GM18873 (cell line): ENCODE measurements around the gene NT5C2.
"Not testable (repeated sequence)": the region's sequence is repeated elsewhere in the genome, so short reads cannot be mapped to it uniquely, and the experiment has no call there.

Source experiments
- ATAC-seq: cut with Tn5 transposase; IDR thresholded peaks from one replicate; pipeline ENCODE4 v1.9.1; 2021; ENCODE audit warnings: mild to moderate bottlenecking, moderate library complexity, moderate number of reproducible peaks; ENCODE audit not compliant: unreplicated experiment, low FRiP score

Gene NT5C2

DNA sequence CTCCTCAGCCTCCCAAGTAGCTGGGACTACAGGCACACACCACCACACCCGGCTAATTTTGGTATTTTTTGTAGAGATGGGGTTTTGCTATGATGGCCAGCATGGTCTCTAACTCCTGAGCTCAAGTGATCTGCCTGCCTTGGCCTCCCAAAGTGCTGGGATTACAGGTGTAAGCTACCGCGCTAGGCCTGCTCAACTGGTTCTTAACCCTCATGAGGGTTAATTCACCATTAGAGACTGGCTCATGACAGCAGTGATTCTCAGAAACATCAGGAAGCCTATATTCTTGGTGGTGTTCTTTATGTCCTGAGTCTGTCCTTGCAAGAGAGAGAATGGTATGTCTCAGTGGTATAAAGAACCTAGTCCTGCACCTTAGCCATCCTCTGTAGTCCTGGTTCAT is 10.4 kb upstream of the NT5C2 start:
- no peak for ATAC-seq

DNA sequence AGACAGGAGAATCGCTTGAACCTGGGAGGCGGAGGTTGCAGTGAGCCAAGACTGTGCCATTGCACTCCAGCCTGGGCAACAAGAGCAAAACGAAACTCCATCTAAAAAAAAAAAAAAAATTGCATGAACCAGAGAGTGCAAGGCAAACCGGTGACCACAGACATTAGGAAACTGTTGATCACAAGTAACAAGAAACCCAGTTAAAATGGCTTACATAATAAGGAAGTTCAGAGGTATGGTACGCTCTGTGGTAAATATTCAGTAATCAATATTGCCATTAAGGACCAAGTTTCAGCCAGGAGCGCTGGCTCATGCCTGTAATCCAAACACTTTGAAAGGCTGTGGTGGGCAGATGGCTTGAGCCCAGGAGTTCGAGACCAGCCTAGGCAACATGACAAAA is 9.2 kb upstream of the NT5C2 start:
- ATAC-seq, result no peak

DNA sequence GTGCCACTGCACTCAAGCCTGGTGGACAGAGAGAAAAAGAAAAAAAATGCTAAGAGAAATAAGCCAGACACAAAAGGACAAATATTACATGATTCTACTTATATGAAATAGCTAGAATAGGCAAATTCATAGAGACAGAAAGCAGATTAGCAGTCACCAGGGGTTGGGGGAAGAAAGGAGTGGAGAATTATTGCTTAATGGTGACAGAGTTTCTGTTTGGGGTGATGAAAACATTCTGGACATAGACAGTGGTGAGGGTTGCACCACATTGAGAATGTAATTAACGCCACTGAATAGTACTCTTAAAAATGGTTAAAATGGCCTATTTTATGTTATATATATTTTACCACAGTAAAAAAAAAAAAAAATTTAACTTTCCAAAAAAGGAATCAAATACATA is 6.4 kb upstream of the NT5C2 start:
- no peak for ATAC-seq

DNA sequence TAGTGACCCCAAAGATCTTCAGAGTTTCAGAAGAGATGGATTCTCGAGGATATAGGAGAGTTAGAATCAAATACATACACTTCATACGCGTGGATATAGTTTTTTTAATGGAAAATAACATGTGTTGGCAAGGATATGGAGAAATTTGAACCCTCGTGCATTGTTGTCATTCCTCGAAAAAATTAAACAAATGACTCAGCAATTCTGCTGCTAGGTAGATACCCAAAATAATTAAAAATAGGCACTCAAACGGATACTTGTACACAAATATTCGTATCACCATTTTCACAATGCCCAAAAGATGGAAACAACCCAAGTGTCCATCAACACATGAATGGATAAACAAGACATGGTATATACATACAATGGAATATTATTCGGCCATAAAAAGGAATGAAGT is 5.6 kb upstream of the NT5C2 start:
- no peak for ATAC-seq

DNA sequence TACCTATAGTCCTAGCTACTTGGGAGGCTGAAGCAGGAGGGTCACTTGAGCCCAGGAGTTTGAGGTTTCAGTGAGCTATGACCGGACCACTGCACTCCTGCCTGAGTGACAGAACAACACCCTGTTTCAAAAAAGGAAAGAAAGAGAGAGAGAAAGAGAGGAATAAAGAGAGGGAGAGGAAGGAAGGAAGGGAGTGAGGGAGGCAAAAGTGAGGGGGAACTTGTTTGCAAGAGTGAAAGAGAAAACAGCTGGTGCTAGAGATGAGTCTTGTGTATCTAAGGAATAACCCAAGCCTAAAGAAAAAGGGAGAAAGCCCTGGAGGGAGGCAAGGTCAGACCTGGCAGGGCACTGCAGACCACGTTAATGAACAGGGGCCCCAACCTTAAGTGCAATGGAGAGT is 4.8 kb upstream of the NT5C2 start:
- no peak for ATAC-seq

DNA sequence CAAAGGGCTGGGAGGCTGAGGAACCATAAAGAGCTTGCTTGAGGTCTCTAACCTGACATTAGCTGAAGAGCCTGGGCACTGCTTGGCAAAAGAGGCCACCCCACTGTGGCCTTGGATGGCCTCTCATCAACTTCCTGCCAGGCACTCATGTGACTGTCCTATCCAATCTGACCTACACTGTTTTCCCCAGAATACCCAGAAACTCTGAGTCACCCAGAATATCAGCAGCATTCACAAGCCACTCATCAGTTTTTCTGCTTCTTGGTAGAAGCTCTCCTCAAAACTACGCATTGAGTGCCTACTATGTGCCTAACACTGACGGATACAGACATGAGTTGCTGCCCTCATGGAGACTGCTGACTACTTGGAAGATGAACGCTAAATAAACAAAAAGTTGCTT is 4.1 kb upstream of the NT5C2 start:
- no peak for ATAC-seq

DNA sequence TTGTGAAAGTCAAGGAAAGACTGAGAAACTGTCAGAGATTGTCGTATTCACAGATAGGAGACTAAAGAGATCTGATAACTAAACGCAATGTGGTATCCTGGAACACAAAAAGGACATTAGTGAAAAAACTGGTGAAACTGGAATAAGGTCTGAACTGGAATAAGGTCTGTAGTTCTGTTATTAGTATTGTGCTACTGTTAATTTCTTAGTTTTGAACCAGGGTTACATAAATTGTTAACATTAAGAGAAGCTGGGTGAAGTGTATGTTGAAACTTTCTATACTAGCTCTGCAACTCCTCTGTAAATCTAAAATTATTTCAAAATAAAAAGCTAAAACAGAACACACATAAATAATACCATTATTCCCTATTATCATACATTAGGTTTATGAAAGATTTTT is 3.4 kb upstream of the NT5C2 start:
- ATAC-seq, result no peak

DNA sequence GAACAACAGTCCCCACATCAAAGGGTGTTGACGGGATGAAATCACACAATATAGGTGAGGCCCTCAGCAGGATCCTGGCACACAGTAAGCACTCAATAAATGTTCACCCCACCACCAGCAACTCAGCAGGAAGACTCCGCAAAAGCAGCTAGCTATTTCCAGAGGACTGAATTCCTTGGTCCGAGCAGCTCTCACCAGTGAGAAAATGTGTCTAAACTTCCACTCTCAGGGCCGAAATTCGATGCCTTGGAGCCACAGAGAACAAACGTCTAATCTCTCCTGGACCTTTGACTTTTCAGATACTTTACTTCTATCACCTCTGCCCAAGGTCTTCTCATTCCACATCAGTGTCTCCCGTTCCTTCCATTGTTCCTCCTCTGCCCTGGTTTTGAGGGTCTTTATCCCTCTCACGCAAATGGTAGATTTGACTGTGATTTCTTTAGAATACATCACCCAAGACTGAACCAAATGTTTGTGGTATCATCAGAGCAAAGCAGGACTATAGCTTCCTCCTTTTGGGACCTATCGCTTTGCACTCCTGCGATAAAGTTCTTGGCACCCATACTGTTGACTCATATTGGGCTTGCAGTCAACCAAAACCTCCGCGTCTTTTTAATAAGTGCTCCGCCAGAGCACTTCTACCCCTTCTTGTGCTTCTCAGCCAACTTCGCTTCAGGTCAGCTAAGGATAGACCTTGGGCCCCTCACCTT is 903 bp upstream of the NT5C2 start:
- ATAC-seq, result no peak

DNA sequence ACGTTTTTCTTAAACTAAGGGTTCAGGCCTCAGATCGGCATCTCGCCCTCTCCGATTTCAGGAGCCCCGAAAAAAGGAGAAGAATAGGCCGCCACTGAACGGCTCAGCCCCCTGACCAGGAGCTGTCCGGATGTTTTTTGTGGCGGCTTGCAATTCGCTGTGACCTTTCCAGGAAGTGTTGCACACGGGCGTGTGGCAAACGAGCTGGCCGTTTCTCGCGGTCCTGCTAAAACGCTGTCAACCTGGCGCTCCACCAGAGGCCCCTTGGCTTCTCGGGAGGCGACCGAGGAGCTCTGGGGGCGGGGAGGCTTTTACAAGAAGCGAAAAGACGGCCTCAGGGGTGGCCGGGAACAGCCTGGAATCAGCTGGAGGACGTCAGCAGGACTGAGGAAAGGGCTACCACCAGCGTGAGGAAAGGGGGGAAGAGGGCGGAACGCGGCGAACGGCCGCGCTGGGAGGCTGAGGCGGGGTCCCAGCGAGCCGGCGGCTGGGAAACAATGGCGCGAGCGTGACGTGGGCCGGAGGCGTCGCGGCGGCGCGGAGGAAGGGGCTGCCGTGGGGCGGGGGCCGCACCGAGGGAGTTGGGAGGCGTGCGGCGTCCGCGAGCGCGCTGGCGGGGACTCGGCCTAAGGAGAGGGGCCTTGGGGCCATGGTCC is 493 bp downstream of the NT5C2 start:
- peak; percentile 51 for ATAC-seq

DNA sequence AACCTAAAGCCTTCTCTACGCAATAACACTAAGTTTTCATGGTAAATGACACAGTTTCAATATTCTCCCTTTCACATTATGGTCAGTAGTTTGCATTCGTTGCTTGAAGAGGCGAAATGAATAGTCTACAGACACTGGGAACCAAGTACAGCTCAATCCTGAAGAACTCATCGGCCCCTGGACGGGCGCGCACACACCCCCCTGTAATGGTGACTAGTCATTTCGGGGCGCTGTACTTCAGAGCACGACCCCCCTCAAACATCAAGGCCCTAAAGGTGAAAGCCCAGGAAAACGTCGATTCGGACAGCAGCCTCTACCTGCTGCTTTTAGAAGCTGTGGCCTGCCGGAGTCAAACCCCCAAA is 1.0 kb downstream of the NT5C2 start:
- peak; percentile 11 for ATAC-seq

DNA sequence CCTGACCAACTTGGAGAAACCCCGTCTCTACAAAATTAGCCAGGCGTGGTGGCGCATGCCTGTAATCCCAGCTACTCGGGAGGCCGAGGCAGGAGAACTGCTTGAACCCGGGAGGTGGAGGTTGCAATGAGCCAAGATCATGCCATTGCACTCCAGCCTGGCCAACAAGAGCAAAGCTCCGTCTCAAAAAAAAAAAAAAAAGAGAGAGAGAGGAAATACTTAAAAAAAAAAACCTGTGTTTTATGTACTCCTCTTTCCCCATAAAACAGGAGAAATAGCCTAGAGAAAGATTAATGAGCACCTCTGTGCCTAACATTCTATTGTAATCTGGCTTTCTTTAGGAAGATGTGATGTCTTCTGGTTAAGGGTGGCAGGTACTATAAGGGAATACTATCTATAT is 1.9 kb downstream of the NT5C2 start:
- ATAC-seq, result not testable (repeated sequence)

DNA sequence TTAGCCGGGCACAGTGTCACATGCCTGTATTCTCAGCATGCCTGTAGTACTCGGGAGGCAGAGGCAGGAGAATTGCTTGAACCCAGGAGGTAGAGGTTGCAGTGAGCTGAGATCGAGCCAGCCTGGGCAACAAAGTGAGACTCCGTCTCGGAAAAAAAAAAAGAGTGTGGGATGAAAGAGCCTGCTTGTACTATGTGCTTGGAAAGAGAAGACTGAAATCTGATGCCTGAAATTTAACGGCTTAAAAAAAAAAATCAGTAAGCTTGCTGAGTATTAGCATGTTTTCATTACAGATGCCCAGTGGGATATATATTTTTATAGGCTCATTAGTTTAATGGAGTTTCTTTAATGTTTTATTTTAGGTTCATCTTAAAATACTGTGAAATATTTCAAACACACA is 4.2 kb downstream of the NT5C2 start:
- no peak for ATAC-seq

DNA sequence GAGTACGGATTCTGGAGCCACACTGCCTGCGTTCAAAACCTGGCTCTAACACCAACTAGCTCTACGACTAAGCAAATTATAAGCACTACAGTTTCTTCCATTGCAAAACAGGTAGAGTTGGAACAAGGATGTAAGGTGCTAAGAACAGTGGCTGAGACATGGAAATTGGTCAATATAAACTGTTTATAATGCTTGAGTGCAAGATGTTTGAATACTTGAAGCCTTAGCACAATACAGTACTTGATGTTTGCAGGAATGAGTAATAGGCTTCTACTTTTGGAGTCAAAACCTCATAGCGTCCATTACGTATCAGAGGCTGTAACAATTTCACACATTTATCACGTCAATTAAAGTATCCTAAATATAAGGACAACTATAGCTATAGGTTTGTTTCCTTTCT is 6.9 kb downstream of the NT5C2 start:
- ATAC-seq, result no peak

DNA sequence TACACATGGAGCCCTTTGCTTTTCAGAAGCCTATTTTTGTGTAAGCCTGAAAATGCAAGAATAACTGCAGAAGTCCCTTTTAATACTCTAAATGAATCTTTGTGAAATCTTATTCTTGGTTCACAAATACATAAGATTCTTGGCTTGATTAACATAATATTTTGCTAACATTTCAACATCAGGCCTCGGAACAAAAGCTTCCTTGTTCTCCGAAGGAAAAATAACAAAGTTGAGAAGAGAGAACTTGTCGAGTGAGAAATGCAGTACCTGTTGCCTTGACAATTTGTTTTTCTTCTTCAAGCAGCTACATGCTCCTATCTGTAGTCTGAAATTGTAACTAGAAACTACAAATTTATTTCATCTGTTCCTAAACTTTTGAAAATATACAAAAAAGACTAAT is 8.5 kb downstream of the NT5C2 start:
- no peak for ATAC-seq

DNA sequence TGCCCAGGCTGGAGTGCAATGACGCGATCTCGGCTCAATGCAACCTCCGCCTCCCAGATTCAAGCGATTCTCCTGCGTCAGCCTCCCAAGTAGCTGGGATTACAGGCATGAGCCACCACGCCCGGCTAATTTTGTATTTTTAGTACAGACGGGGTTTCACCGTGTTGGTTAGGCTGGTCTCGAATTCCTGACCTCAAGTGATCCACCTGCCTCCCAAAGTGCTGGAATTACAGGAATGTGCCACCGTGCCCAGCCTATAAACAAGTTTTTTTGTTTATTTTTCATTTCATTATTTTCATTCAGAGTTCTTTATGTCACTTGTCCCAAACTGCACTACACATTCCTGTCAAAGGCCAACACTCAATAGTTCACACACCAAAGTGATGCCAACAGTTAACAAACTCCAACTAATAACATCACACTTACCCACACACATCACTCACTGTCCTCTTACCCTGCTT is 9.1 kb downstream of the NT5C2 start:
- ATAC-seq, result not testable (repeated sequence)

DNA sequence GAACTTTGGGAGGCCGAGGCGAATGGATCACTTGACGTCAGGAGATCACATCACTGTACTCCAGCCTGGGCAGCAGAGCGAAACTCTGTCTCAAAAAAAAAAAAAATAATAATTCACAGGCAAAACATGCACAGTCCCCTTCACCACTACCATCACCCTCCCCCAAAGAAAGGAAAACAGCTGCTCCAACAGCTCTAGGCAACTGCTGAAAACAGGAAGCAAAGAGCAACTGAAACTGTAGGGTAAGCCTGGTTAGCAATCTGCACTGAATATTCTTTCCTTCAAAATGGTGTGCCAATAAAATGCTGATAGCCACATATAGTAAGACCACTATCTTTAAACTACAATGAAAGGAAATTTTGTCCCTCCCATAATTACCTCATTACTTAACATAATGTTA is 11.8 kb downstream of the NT5C2 start:
- ATAC-seq, result no peak

DNA sequence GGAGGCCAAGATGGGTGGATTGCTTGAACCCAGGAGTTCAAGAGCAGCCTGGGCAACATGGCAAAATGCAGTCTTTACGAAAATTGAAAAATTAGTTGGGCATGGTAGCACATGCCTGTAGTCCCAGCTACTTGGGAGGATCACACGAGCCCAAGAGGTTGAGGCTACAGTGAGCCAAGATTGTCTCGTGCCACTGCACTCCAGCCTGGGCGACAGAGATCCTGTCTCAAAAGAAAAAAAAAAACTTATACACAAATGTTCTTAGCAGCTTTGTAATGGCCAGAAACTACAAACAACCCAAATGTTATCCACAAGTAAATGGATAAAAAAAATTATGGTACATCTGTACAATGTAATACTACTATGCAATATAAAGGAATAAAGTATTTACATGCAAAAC is 12.6 kb downstream of the NT5C2 start:
- ATAC-seq, result no peak

DNA sequence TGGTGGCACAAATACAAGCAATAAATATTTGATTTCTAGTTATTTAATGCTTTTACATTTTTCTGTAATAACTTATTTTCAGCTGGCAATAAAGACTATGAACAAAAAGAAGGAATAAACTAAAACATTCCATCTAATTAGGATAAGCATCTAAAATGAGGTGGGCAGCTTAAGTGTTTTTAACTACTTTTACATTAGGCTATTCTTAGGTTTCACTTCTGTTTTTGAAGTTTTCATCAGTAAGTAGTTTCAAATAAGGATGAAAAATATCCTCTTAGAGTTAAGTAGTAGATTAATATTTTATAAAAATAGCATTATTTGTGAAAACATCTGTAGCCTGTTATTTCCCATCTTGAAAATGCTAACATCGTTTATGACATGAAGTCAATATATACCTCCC is 15.9 kb downstream of the NT5C2 start:
- no peak for ATAC-seq

DNA sequence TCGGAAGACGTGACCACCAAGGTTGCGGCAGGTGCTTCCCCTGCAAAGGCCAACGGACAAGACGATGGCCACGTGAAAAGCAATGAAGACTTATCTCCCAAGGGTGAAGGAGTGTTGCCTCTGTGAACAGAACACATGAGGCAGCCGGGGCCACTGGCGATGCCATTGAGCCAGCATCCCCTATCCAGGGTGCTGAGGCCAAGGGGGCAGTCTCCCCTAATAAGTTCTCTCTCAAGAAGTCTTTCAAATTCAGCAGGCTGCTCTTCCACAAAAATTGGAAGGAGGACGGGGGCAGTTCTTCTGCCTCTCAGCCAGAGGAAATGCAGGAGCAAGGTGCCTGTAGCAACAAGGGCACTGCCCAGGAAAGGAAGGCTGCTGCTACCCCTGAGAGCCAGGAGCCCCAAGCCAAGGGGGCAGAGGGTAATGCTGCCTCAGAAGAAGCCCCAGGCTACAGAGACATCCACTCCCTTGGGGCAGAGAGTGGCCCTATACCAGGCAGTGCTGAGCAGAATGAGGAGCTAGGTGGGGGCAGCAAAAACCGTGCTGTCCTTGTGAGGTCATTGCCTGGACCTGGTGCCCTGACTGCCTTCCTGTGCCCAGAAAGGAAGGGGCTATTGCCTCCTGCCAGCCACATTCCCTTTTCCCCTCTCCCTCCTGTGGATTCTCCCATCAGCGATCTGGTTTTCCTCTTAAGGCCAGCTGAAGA is 17.3 kb downstream of the NT5C2 start:
- ATAC-seq, result no peak

DNA sequence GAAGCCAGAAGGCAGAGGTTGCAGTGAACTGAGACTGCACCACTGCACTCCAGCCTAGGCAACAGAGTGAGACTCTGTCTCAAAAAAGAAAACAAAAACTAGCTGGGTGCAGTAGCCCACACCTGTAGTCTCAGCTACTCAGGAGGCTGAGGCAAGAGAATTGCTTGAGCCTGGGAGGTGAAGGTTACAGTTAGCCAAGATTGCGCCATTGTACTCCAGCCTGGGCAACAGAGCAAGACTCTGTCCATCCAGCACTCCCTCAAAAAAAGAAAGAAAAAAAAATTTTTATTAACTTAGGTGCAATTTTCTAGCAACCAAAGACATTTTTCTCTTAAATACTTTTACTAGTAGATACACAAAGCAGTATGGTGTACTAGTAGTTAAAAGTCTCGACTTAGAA is 18.7 kb downstream of the NT5C2 start:
- not testable (repeated sequence) for ATAC-seq

DNA sequence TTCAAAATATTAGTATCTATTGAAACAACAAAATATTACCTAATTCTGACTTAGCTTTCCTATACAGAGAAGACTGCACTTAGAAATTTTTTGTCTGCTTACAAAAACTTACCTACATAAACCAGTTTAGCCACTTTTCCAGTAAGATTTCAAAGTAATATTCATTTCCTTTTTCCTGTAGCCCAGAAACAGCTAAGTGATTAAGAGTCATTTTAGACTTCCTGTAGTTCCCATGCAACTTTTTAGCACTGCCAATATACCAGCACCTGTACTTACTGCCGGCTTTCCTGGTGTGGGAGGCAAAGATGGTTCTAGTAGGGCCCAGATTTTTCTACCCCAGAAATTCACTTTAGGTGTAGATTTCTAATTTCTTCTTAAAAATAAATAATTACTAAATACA is 21.8 kb downstream of the NT5C2 start:
- ATAC-seq, result no peak

DNA sequence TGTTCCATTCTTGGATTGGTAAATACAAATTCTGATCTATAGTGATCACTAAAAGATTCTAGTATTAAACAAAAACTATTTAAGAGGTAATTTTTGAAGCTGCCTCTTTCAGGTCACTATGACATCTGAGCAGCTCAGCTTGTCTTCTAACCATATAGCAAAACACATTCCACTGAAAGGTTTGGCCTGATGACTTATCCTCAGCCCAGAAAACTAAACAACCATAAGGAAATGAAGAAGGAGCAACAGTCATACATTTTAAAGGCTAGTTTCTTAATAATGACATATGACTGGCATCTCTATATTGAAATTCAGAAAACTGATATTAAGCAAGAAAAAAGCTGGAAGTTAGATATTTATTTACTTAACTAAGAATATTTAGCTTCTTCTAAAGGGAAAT is 24.6 kb downstream of the NT5C2 start:
- no peak for ATAC-seq
